HepG2 (cell line): ENCODE measurements around the gene SPECC1L. TPM values are rescaled to one million over a fixed set of nuclear protein-coding genes. Genes with fewer than 3 reads are reported as not detected.

Experiments used
- ARNTL ChIP-seq: sonication (generic); formaldehyde crosslinking; IDR thresholded peaks from 2 replicates; pipeline ENCODE4 v1.4.0; 2020; ENCODE audit warnings: mild to moderate bottlenecking, missing genetic modification reagents
- MYC ChIP-seq: sonication (generic); formaldehyde crosslinking; IDR thresholded peaks from 2 replicates; pipeline ENCODE4 v1.9.0; 2021; ENCODE audit warnings: missing genetic modification reagents, borderline replicate concordance
- NFRKB ChIP-seq: fragments of 450-650 bp; IDR thresholded peaks from 2 replicates; pipeline ENCODE4 v1.6.1; 2017
- NFYC ChIP-seq: IDR thresholded peaks from 2 replicates; pipeline ENCODE4 v1.6.1; 2016; ENCODE audit warnings: missing genetic modification reagents, missing compliant biosample characterization
- NR2F6 ChIP-seq, 2 experiments: IDR thresholded peaks; 2 replicates each; pipeline ENCODE4 v1.6.1; 2016; ENCODE audit warnings: antibody characterized with exemption in 1 of 2, mild to moderate bottlenecking in 1 of 2
- ZBTB46 ChIP-seq: sonication (generic); formaldehyde crosslinking; IDR thresholded peaks from 2 replicates; pipeline ENCODE4 v1.4.0; 2020; ENCODE audit warnings: mild to moderate bottlenecking, missing genetic modification reagents, borderline replicate concordance
- ZMYM2 ChIP-seq: sonication (generic); formaldehyde crosslinking; IDR thresholded peaks from 2 replicates; pipeline ENCODE4 v1.8.0; 2022; ENCODE audit warnings: mild to moderate bottlenecking, missing genetic modification reagents
- ZNF281 ChIP-seq: sonication (generic); formaldehyde crosslinking; IDR thresholded peaks from 2 replicates; pipeline ENCODE4 v1.4.0; 2020; ENCODE audit warnings: missing genetic modification reagents, borderline replicate concordance
- ZNF33B ChIP-seq: sonication (generic); formaldehyde crosslinking; IDR thresholded peaks from 2 replicates; pipeline ENCODE4 v1.5.1; 2020; ENCODE audit warnings: mild to moderate bottlenecking, missing genetic modification reagents
- ZNF629 ChIP-seq: sonication (generic); formaldehyde crosslinking; conservative IDR thresholded peaks from 2 replicates; pipeline ENCODE4 v1.5.0; 2020; ENCODE audit warnings: missing genetic modification reagents
- ZNF704 ChIP-seq: sonication (generic); formaldehyde crosslinking; IDR thresholded peaks from 2 replicates; pipeline ENCODE4 v1.8.1; 2023; ENCODE audit warnings: mild to moderate bottlenecking, inconsistent platforms, moderate library complexity, missing genetic modification reagents, borderline replicate concordance
- polyA plus RNA-seq, 8 experiments: library from polyadenylated mRNA; depleted of rRNA in 3 of 8; stranded (reverse) in 7 of 8; unstranded in 1 of 8; fragments of >200 nt; fragmentation: Illumina TruSeq in 4 of 8; extraction: Trizol in 4 of 8; gene quantifications; 2 replicates each; pipeline versions ENCODE4 v1.2.1 to v1.2.3, GENCODE V29; 2011 to 2016; ENCODE audit warnings: low read depth in 4 of 8, missing spikeins in 1 of 8, mixed read lengths in 1 of 8; ENCODE audit not compliant: insufficient read depth in 1 of 8
- total RNA-seq, 5 experiments: library from RNA; depleted of rRNA; stranded (reverse); fragments of >200 nt; fragmentation: Illumina TruSeq; extraction: Trizol; gene quantifications; 2 replicates each; pipeline ENCODE4 v1.2.3, GENCODE V29; 2016; ENCODE audit warnings: low read depth in 1 of 5

SPECC1L gene
- total and polyA plus RNA-seq, 2 of the 13 experiments (the other 11 are each of a cell fraction or from before 2014, with no cell fraction given): 14.1 to 30.3 TPM

- no peak for TF ChIP-seq ZBTB46 (CRISPR knock-in tag)
- TF ChIP-seq NR2F6 (IDR thresholded peaks at IDR 0.05): peak; percentile 12; the same call in 1 of the 2 replicates
- TF ChIP-seq NR2F6 (CRISPR knock-in tag; IDR thresholded peaks at IDR 0.05): no peak
- TF ChIP-seq ZNF629: peak; percentile 97
- no peak for TF ChIP-seq ARNTL (CRISPR knock-in tag)
- TF ChIP-seq ZMYM2: no peak
- no peak for TF ChIP-seq ZNF704 (CRISPR knock-in tag)
- no peak for TF ChIP-seq NFYC (CRISPR knock-in tag)
- TF ChIP-seq NFRKB: no peak
- TF ChIP-seq ZNF281 (CRISPR knock-in tag): no peak
- TF ChIP-seq MYC (CRISPR knock-in tag): no peak
- no peak for TF ChIP-seq ZNF33B (CRISPR knock-in tag)
Observed at GRCh38 chr22:24429411-24430365, 159.1 kb downstream of the SPECC1L start (continued).
